NCI-H2107 treated with DMSO at 0.1 percent for 48 hours (cell line): ENCODE measurements around the gene AURKAIP1.

ENCODE experiments used
- DNase-seq: peaks from one replicate; lab custom pipeline; 2025; ENCODE audit not compliant: unreplicated experiment; lab: John Stamatoyannopoulos, UW

AURKAIP1 gene

GRCh38 chr1:1335283-1335682 is 39.7 kb downstream of the AURKAIP1 start:
- DNase-seq, result no peak

GRCh38 chr1:1334835-1335234 is 40.2 kb downstream of the AURKAIP1 start:
- no peak for DNase-seq

- DNase-seq, result no peak
These were observed 41.3 kb downstream of the AURKAIP1 start for GRCh38 chr1:1333551-1334241.

GRCh38 chr1:1332774-1333480 is 42.1 kb downstream of the AURKAIP1 start:
- DNase-seq, result no peak

- DNase-seq, result no peak
These were observed 42.8 kb downstream of the AURKAIP1 start for GRCh38 chr1:1332031-1332755.

GRCh38 chr1:1331068-1331965 is 43.7 kb downstream of the AURKAIP1 start, which contains the start of gene TAS1R3:
TAS1R3 (plus strand) TSS chr1:1331280; CDS start chr1:1331346, 66 bp downstream.
- DNase-seq, result no peak

- DNase-seq, result no peak
These were observed 44.5 kb downstream of the AURKAIP1 start for GRCh38 chr1:1330366-1331067.

GRCh38 chr1:1329304-1330210 is 45.5 kb downstream of the AURKAIP1 start:
- DNase-seq, result no peak

GRCh38 chr1:1328254-1328653 is 46.8 kb downstream of the AURKAIP1 start:
- DNase-seq, result no peak

GRCh38 chr1:1327291-1327690 is 47.7 kb downstream of the AURKAIP1 start:
- DNase-seq, result no peak

GRCh38 chr1:1326075-1326605 is 48.9 kb downstream of the AURKAIP1 start:
- no peak for DNase-seq

GRCh38 chr1:1325288-1326074 is 49.5 kb downstream of the AURKAIP1 start:
- DNase-seq, result no peak

GRCh38 chr1:1324524-1325287 is 50.3 kb downstream of the AURKAIP1 start, which contains the start of the genes CPTP and INTS11:
CPTP (plus strand) TSS chr1:1324802; CDS start chr1:1326911, 2,109 bp downstream.
INTS11 (minus strand) TSS chr1:1324660; CDS start chr1:1324608, 52 bp downstream.
- peak; percentile 10 for DNase-seq

GRCh38 chr1:1324084-1324523 is 50.9 kb downstream of the AURKAIP1 start:
- DNase-seq, result no peak
